Neural progenitor cell (in vitro differentiated cells): ENCODE data around the gene IL23R. TPM values are rescaled to one million over a fixed set of nuclear protein-coding genes. Genes with fewer than 3 reads are reported as not detected.

Experiments used
- DNase-seq: peaks from one replicate; pipeline ENCODE4 v3.0.0-alpha.2; 2016; ENCODE audit warnings: low spot score
- H2AFZ ChIP-seq: fragments of 200-600 bp; sonication (generic); replicated peaks from 2 replicates; pipeline ENCODE4 v1.6.1; 2016; ENCODE audit warnings: antibody characterized with exemption
- H3F3A ChIP-seq: fragments of 200-600 bp; sonication (generic); 2 replicates; pipeline ENCODE4 v1.6.1; 2016; ENCODE audit warnings: antibody characterized with exemption, low read depth
- H3K27ac ChIP-seq: fragments of 200-600 bp; sonication (generic); 2 replicates; pipeline ENCODE4 v1.5.1; 2016; ENCODE audit warnings: mild to moderate bottlenecking
- H3K27me3 ChIP-seq: fragments of 200-600 bp; sonication (generic); 2 replicates; pipeline ENCODE4 v1.6.1; 2016; ENCODE audit warnings: mild to moderate bottlenecking, moderate library complexity
- H3K36me3 ChIP-seq: fragments of 200-600 bp; sonication (generic); 2 replicates; pipeline ENCODE4 v1.5.1; 2016
- H3K4me1 ChIP-seq: fragments of 200-600 bp; sonication (generic); 2 replicates; pipeline ENCODE4 v1.6.1; 2016; ENCODE audit warnings: mixed run types
- H3K4me2 ChIP-seq: fragments of 200-600 bp; sonication (generic); 2 replicates; pipeline ENCODE4 v1.6.1; 2016
- H3K4me3 ChIP-seq: fragments of 200-600 bp; sonication (generic); 2 replicates; pipeline ENCODE4 v1.5.1; 2016
- H3K79me2 ChIP-seq: fragments of 200-600 bp; sonication (generic); 2 replicates; pipeline ENCODE4 v1.6.1; 2016; ENCODE audit warnings: low read depth
- H3K9ac ChIP-seq: fragments of 200-600 bp; sonication (generic); 2 replicates; pipeline ENCODE4 v1.6.1; 2016
- H3K9me3 ChIP-seq: fragments of 200-600 bp; sonication (generic); 2 replicates; pipeline ENCODE4 v1.5.1; 2016; ENCODE audit warnings: low read depth
- H4K20me1 ChIP-seq: fragments of 200-600 bp; sonication (generic); 2 replicates; pipeline ENCODE4 v1.6.1; 2016; ENCODE audit warnings: low read depth
- H3K27ac Mint-ChIP-seq: 3 replicates; pipeline ENCODE4 v1.8.0; 2021; ENCODE audit warnings: mixed read lengths
- H3K27me3 Mint-ChIP-seq: 2 replicates; pipeline ENCODE4 v1.8.0; 2022; ENCODE audit warnings: low read depth, mild to moderate bottlenecking, inconsistent platforms, moderate library complexity, mixed read lengths; ENCODE audit not compliant: insufficient read depth
- H3K36me3 Mint-ChIP-seq: 3 replicates; pipeline ENCODE4 v1.8.0; 2021; ENCODE audit warnings: mixed read lengths
- H3K4me1 Mint-ChIP-seq: 3 replicates; pipeline ENCODE4 v1.8.0; 2021; ENCODE audit warnings: mixed read lengths
- H3K4me3 Mint-ChIP-seq: 3 replicates; pipeline ENCODE4 v1.8.0; 2021; ENCODE audit warnings: mild to moderate bottlenecking, moderate library complexity, mixed read lengths
- H3K9me3 Mint-ChIP-seq: 3 replicates; pipeline ENCODE4 v1.8.0; 2020; ENCODE audit warnings: mixed read lengths
- CTCF ChIP-seq: fragments of 200-600 bp; sonication (generic); IDR thresholded peaks from 2 replicates; pipeline ENCODE4 v1.5.1; 2017; ENCODE audit warnings: antibody characterized with exemption, mild to moderate bottlenecking
- EZH2 ChIP-seq: fragments of 200-600 bp; sonication (generic); IDR thresholded peaks from 2 replicates; pipeline ENCODE4 v1.6.1; 2017; ENCODE audit warnings: antibody characterized with exemption, mild to moderate bottlenecking, moderate library complexity
- EZH2phosphoT487 ChIP-seq: fragments of 200-600 bp; sonication (generic); IDR thresholded peaks from 2 replicates; pipeline ENCODE4 v1.6.1; 2017; ENCODE audit warnings: antibody characterized with exemption
- total RNA-seq: library from RNA; depleted of rRNA; stranded (reverse); fragments of >200 nt; gene quantifications from 2 replicates; pipeline ENCODE4 v1.2.3, GENCODE V29; 2015; ENCODE audit warnings: low replicate concordance

The IL23R gene
- total RNA-seq, 1 donor from 2014 or later, result not detected

GRCh38 chr1:67294836-67295617 lies 128.8 kb downstream of the IL23R start:
- Histone ChIP-seq H3K9ac (no peak overlapping the region), H4K20me1 (no peaks in the 10 kb centered on the region), H3K27ac (no peak overlapping the region), H3K4me1 (no peaks in the 10 kb centered on the region), H3K9me3 (no peaks in the 10 kb centered on the region), H3K4me3 (no peak overlapping the region), H3K4me2 (no peak overlapping the region), H3K79me2 (no peaks in the 10 kb centered on the region), H3K27me3 (no peaks in the 10 kb centered on the region), H3F3A (peaks cover 8% of the 10 kb centered on the region), H2AFZ (no peak overlapping the region), H3K36me3 (no peaks in the 10 kb centered on the region)
- Mint-ChIP-seq H3K9me3 (peaks cover 5% of the 10 kb centered on the region), H3K4me1 (no peaks in the 10 kb centered on the region), H3K4me3 (no peak overlapping the region), H3K27ac (no peak overlapping the region), H3K36me3 (no peaks in the 10 kb centered on the region), H3K27me3 (no peaks in the 10 kb centered on the region)
- no peak for DNase-seq
- TF ChIP-seq CTCF (no peak), EZH2 (no peak), EZH2phosphoT487 (no peak)

- Mint-ChIP-seq H3K27ac (no peak overlapping the region), H3K36me3 (no peaks in the 10 kb centered on the region), H3K9me3 (no peaks in the 10 kb centered on the region), H3K4me1 (no peaks in the 10 kb centered on the region), H3K4me3 (no peak overlapping the region), H3K27me3 (no peaks in the 10 kb centered on the region)
- DNase-seq, result no peak
- TF ChIP-seq EZH2, result no peak
- peak; percentile 13 for TF ChIP-seq CTCF
- no peak for TF ChIP-seq EZH2phosphoT487
- H3K79me2 ChIP-seq, result no peaks in the 10 kb centered on the region
- peaks cover under 1% of the 10 kb centered on the region for H3K27me3 ChIP-seq
- no peak overlapping the region for H3K4me3 ChIP-seq
- no peak overlapping the region for H2AFZ ChIP-seq
- H3K9ac ChIP-seq, result no peak overlapping the region
- no peaks in the 10 kb centered on the region for H3K36me3 ChIP-seq
- no peaks in the 10 kb centered on the region for H4K20me1 ChIP-seq
- H3K27ac ChIP-seq, result no peak overlapping the region
- no peak overlapping the region for H3K4me2 ChIP-seq
- H3F3A ChIP-seq, result peaks cover 8% of the 10 kb centered on the region
- no peaks in the 10 kb centered on the region for H3K4me1 ChIP-seq
- H3K9me3 ChIP-seq, result no peaks in the 10 kb centered on the region
These were observed 132.5 kb downstream of the IL23R start for GRCh38 chr1:67298762-67299161.

- Histone ChIP-seq H3K4me1 (no peaks in the 10 kb centered on the region), H4K20me1 (no peaks in the 10 kb centered on the region), H3K36me3 (no peaks in the 10 kb centered on the region), H3K4me2 (no peak overlapping the region), H3K4me3 (no peak overlapping the region), H3K27me3 (peaks cover 6% of the 10 kb centered on the region), H3K9ac (no peak overlapping the region), H3K9me3 (no peaks in the 10 kb centered on the region), H3K27ac (no peak overlapping the region), H3K79me2 (no peaks in the 10 kb centered on the region), H2AFZ (no peak overlapping the region), H3F3A (peaks cover 8% of the 10 kb centered on the region)
- H3K9me3 Mint-ChIP-seq, result no peaks in the 10 kb centered on the region
- no peaks in the 10 kb centered on the region for H3K4me1 Mint-ChIP-seq
- H3K4me3 Mint-ChIP-seq, result no peak overlapping the region
- no peak for DNase-seq
- TF ChIP-seq CTCF (no peak), EZH2phosphoT487 (no peak), EZH2 (no peak)
- peaks cover under 1% of the 10 kb centered on the region for H3K27me3 Mint-ChIP-seq
- H3K36me3 Mint-ChIP-seq, result no peaks in the 10 kb centered on the region
- H3K27ac Mint-ChIP-seq, result no peak overlapping the region
These were observed 133.0 kb downstream of the IL23R start for GRCh38 chr1:67299296-67299695.
